GM12878 (cell line): ENCODE results near the gene ZNF682. TPM values are rescaled to one million over a fixed set of nuclear protein-coding genes. Genes with fewer than 3 reads are reported as not detected.
A peak's percentile ranks its signal among the peaks of the same experiment; 100 is the strongest.

ENCODE experiments used
- ATAC-seq: fragments of 200-7000 bp; cut with Tn5 transposase; 3 replicates; pipeline ENCODE4 v1.9.1; 2020; ENCODE audit warnings: mild to moderate bottlenecking, moderate library complexity
- BruUV-seq: library from RNA; stranded (reverse); fragments of 400-500 nt; replicated peaks from 2 replicates; lab custom pipeline; 2021; lab: Mats Ljungman, UMichigan
- CTCF ChIA-PET: fragments of 300-600 bp; sonication (Branson Sonifier 250); formaldehyde crosslinking; extraction: SDS; loops from one replicate; lab custom pipeline; 2021; ENCODE audit warnings: inconsistent platforms; lab: Yijun Ruan, JAX
- POLR2A ChIA-PET: fragments of 350-600 bp; formaldehyde crosslinking; extraction: SDS; loops from one replicate; lab custom pipeline; 2021; ENCODE audit warnings: inconsistent platforms; lab: Charles Lee
- RAD21 ChIA-PET: fragments of 300-600 bp; sonication (Branson Sonifier 250); formaldehyde crosslinking; loops from one replicate; lab custom pipeline; 2023; ENCODE audit warnings: antibody characterized with exemption; ENCODE audit not compliant: unreplicated experiment; lab: Charles Lee
- SMC1A ChIA-PET: fragments of 300-600 bp; sonication (Branson Sonifier 250); formaldehyde crosslinking; loops from one replicate; lab custom pipeline; 2023; ENCODE audit not compliant: unreplicated experiment, uncharacterized antibody; lab: Charles Lee
- DNase-seq: peaks from one replicate; pipeline ENCODE4 v3.0.0-alpha.2; 2011; ENCODE audit warnings: low read depth, low spot score
- FAIRE-seq: peaks from 3 replicates; lab custom pipeline; 2011; peaks lifted over from hg19 to GRCh38; lab: Jason Lieb, UNC
- H2AFZ ChIP-seq: 2 replicates; pipeline ENCODE4 v1.6.0; 2011; ENCODE audit warnings: low read depth, low read length, control low read depth; ENCODE audit not compliant: control insufficient read depth
- H3K27ac ChIP-seq: 2 replicates; pipeline ENCODE4 v1.5.1; 2011; ENCODE audit warnings: control low read depth; ENCODE audit not compliant: control insufficient read depth, insufficient read depth
- H3K27me3 ChIP-seq, 2 experiments: replicated peaks in 1 of 2; 2 replicates each; pipeline versions ENCODE4 v1.6.0 to v1.6.1; 2011; ENCODE audit warnings: low read length in 1 of 2; ENCODE audit not compliant: control insufficient read depth in 2 of 2, insufficient read depth in 2 of 2
- H3K36me3 ChIP-seq, 2 experiments: 2 replicates each; pipeline ENCODE4 v1.5.1; 2011; ENCODE audit warnings: low read length in 1 of 2; ENCODE audit not compliant: control insufficient read depth in 2 of 2, insufficient read depth in 2 of 2
- H3K4me1 ChIP-seq: 2 replicates; pipeline ENCODE4 v1.6.1; 2011; ENCODE audit warnings: mild to moderate bottlenecking, low read length, moderate library complexity, mixed read lengths; ENCODE audit not compliant: control insufficient read depth, insufficient read depth
- H3K4me2 ChIP-seq: 2 replicates; pipeline ENCODE4 v1.6.0; 2011; ENCODE audit warnings: control low read depth; ENCODE audit not compliant: control insufficient read depth, insufficient read depth
- H3K4me3 ChIP-seq: fragments of 200-600 bp; sonication (generic); 2 replicates; pipeline ENCODE4 v1.5.1; 2016
- H3K79me2 ChIP-seq: 2 replicates; pipeline ENCODE4 v1.6.0; 2011; ENCODE audit warnings: low read length; ENCODE audit not compliant: control insufficient read depth, insufficient read depth
- H3K9ac ChIP-seq: 2 replicates; pipeline ENCODE4 v1.8.0; 2011; ENCODE audit warnings: low read length, control low read depth, mixed read lengths; ENCODE audit not compliant: control insufficient read depth, insufficient read depth
- H3K9me3 ChIP-seq: replicated peaks from 3 replicates; pipeline ENCODE4 v1.5.1; 2011; ENCODE audit warnings: mild to moderate bottlenecking, low read length; ENCODE audit not compliant: control insufficient read depth, insufficient read depth
- H4K20me1 ChIP-seq: 2 replicates; pipeline ENCODE4 v1.6.0; 2011; ENCODE audit not compliant: control insufficient read depth, insufficient read depth
- DPF2 ChIP-seq: fragments of 450-650 bp; IDR thresholded peaks from 2 replicates; pipeline ENCODE4 v1.6.1; 2017; ENCODE audit warnings: mild to moderate bottlenecking
- MXI1 ChIP-seq: fragments of 150-350 bp; IDR thresholded peaks from 2 replicates; pipeline ENCODE4 v1.6.1; 2011; ENCODE audit warnings: low read depth, mild to moderate bottlenecking, inconsistent platforms, low read length, improper control_type of control experiment
- NFXL1 ChIP-seq: fragments of 450-650 bp; IDR thresholded peaks from 2 replicates; pipeline ENCODE4 v1.6.1; 2017; ENCODE audit warnings: antibody characterized with exemption, mild to moderate bottlenecking, borderline replicate concordance
- NR2C2 ChIP-seq: IDR thresholded peaks from 2 replicates; pipeline ENCODE4 v1.6.1; 2011; ENCODE audit warnings: borderline replicate concordance, low read depth; ENCODE audit not compliant: control insufficient read depth, insufficient read length
- ZBED1 ChIP-seq: IDR thresholded peaks from 2 replicates; pipeline ENCODE4 v1.6.1; 2016; ENCODE audit warnings: borderline replicate concordance
- WGBS: methylation state at CpG from one replicate; pipeline ENCODE4 v1.1.6; 2016; ENCODE audit warnings: low lambda C conversion rate; ENCODE audit not compliant: insufficient replicate concordance, insufficient coverage; ENCODE audit errors: missing lambda C conversion rate; 5-methylcytosine and 5-hydroxymethylcytosine counted together
- in situ Hi-C: fragments of 300-500 bp; cut with MboI; formaldehyde crosslinking; loops from 9 replicates; pipeline ENCODE4 v1.14.3; 2018; ENCODE audit warnings: mixed read lengths
- intact Hi-C: fragments of 100-400 bp; cut with micrococcal nuclease; formaldehyde crosslinking; loops from one replicate; pipeline ENCODE4 v1.14.2; 2022; ENCODE audit not compliant: unreplicated experiment
- polyA plus RNA-seq, 11 experiments: library from polyadenylated mRNA; depleted of rRNA in 4 of 11; unstranded in 6 of 11; stranded (reverse) in 5 of 11; fragments of >200 nt; fragmentation: Nextera tagmentation in 4 of 11; fragmentation: Illumina TruSeq in 1 of 11; extraction: Ambion mirVana in 4 of 11; extraction: Trizol in 1 of 11; gene quantifications; 1 replicate in 1 of 11; 2 replicates in 10 of 11; pipeline versions ENCODE4 v1.2.1 to v1.2.3, GENCODE V29; 2011 to 2016; ENCODE audit warnings: inconsistent platforms in 2 of 11, missing spikeins in 2 of 11, low read depth in 1 of 11
- total RNA-seq, 4 experiments: library from RNA; depleted of rRNA in 3 of 4; stranded (reverse); fragments of >200 nt in 3 of 4; fragmentation: Illumina TruSeq in 1 of 4; extraction: Trizol in 1 of 4; gene quantifications; 2 replicates each; pipeline versions ENCODE4 v1.2.1 to v1.2.3, GENCODE V29; 2013 to 2021
- TF ChIP-seq, protein P1 (sequence below): fragments of 450-650 bp; IDR thresholded peaks from 2 replicates; pipeline ENCODE4 v1.6.1; 2017; ENCODE audit warnings: low read depth, mild to moderate bottlenecking, moderate library complexity
- TF ChIP-seq, protein P2 (sequence below): fragments of 450-650 bp; IDR thresholded peaks from 2 replicates; pipeline ENCODE4 v1.6.1; 2017; ENCODE audit warnings: borderline replicate concordance
- TF ChIP-seq, protein P3 (sequence below): fragments of 450-650 bp; IDR thresholded peaks from 2 replicates; pipeline ENCODE4 v1.6.1; 2014; ENCODE audit warnings: mild to moderate bottlenecking
- TF ChIP-seq, protein P4 (sequence below): fragments of 450-650 bp; IDR thresholded peaks from 2 replicates; pipeline ENCODE4 v1.6.1; 2017; ENCODE audit warnings: mild to moderate bottlenecking

ZNF682 gene
- total and polyA plus RNA-seq, 10 of the 15 experiments (the other 5 are each of a cell fraction or from before 2014, with no cell fraction given), result 0.06 to 1.6 (median 0.27) TPM; not detected in 3

DNA sequence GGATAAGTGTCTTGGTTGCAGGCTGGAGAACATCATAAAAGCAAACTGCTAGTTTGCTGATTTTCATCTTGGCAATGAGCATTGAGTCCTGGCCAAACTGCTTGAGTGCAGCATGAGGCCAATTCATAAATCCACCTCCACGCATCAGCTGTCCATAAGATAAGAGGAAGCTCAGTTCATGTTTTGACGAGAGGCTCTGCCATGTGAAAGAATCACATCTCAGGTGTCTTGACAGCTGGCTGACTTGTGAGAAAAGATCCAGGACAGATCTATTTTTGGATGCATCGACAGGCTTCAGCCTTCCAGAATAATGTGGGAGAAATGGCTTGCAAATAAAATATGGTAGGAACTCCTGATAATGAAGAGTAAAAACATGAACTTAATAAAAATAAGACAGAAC is 5.4 kb upstream of the ZNF682 start:
- ChIA-PET CTCF (no interaction called here), POLR2A (no interaction called here), SMC1A (no interaction called here), RAD21 (no interaction called here)
- no peak overlapping the region for H3K4me2 ChIP-seq
- BruUV-seq, result no TSS peak
- H3K9ac ChIP-seq, result no peak overlapping the region
- intact Hi-C loops (no loop called here), in situ Hi-C loops (no loop called here)
- no peak for TF ChIP-seq DPF2
- 53% methylated on average over 3 of the region's 3 CpGs for WGBS
- DNase-seq (no peak), FAIRE-seq (no peak), ATAC-seq (no peak)
- H3K27ac ChIP-seq, result no peak overlapping the region
- H3K4me1 ChIP-seq, result no peaks in the 10 kb centered on the region
- no peaks in the 10 kb centered on the region for H3K79me2 ChIP-seq
- H3K4me3 ChIP-seq, result no peak overlapping the region
- H3K36me3 ChIP-seq, result no peaks in the 10 kb centered on the region
- no peak overlapping the region for H2AFZ ChIP-seq
- no peaks in the 10 kb centered on the region for H3K27me3 ChIP-seq
- H4K20me1 ChIP-seq, result no peaks in the 10 kb centered on the region
- H3K9me3 ChIP-seq, result no peaks in the 10 kb centered on the region; the same call in 2 of the 3 replicates

- H3K79me2 ChIP-seq, result no peaks in the 10 kb centered on the region
- ChIA-PET RAD21 (interaction anchor here (0.6 kb wide), 1 partner anchor 346 kb away, joined by 3 read pairs; no protein-coding TSS in a partner anchor), SMC1A (interaction anchor here (0.6 kb wide), 1 partner anchor 328 kb away, joined by 5 read pairs; no protein-coding TSS in a partner anchor), CTCF (no interaction called here), POLR2A (no interaction called here)
- no peak for ATAC-seq
- H3K4me1 ChIP-seq, result no peaks in the 10 kb centered on the region
- no peak for DNase-seq
- no peaks in the 10 kb centered on the region for H4K20me1 ChIP-seq
- no peaks in the 10 kb centered on the region for H3K27me3 ChIP-seq
- intact Hi-C loops, result no loop called here
- no peak overlapping the region for H3K27ac ChIP-seq
- H2AFZ ChIP-seq, result no peak overlapping the region; the same call in 1 of the 2 replicates
- no peaks in the 10 kb centered on the region for H3K36me3 ChIP-seq
- no peak overlapping the region for H3K4me2 ChIP-seq
- BruUV-seq, result no TSS peak
- H3K9ac ChIP-seq, result no peak overlapping the region
- in situ Hi-C loops, result no loop called here
- H3K9me3 ChIP-seq, result no peaks in the 10 kb centered on the region; the same call in 1 of the 3 replicates
- no peak for FAIRE-seq
- WGBS, result 3% methylated on average over 15 of the region's 26 CpGs
- peak overlapping the region; percentile 57; the same call in 1 of the 2 replicates for H3K4me3 ChIP-seq
- TF ChIP-seq, protein P1, sequence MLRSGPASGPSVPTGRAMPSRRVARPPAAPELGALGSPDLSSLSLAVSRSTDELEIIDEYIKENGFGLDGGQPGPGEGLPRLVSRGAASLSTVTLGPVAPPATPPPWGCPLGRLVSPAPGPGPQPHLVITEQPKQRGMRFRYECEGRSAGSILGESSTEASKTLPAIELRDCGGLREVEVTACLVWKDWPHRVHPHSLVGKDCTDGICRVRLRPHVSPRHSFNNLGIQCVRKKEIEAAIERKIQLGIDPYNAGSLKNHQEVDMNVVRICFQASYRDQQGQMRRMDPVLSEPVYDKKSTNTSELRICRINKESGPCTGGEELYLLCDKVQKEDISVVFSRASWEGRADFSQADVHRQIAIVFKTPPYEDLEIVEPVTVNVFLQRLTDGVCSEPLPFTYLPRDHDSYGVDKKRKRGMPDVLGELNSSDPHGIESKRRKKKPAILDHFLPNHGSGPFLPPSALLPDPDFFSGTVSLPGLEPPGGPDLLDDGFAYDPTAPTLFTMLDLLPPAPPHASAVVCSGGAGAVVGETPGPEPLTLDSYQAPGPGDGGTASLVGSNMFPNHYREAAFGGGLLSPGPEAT, result no peak
- no peak for TF ChIP-seq ZBED1
- TF ChIP-seq NFXL1, result no peak
- no peak for TF ChIP-seq MXI1
- TF ChIP-seq, protein P2, sequence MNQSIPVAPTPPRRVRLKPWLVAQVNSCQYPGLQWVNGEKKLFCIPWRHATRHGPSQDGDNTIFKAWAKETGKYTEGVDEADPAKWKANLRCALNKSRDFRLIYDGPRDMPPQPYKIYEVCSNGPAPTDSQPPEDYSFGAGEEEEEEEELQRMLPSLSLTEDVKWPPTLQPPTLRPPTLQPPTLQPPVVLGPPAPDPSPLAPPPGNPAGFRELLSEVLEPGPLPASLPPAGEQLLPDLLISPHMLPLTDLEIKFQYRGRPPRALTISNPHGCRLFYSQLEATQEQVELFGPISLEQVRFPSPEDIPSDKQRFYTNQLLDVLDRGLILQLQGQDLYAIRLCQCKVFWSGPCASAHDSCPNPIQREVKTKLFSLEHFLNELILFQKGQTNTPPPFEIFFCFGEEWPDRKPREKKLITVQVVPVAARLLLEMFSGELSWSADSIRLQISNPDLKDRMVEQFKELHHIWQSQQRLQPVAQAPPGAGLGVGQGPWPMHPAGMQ, result no peak
- TF ChIP-seq, protein P3, sequence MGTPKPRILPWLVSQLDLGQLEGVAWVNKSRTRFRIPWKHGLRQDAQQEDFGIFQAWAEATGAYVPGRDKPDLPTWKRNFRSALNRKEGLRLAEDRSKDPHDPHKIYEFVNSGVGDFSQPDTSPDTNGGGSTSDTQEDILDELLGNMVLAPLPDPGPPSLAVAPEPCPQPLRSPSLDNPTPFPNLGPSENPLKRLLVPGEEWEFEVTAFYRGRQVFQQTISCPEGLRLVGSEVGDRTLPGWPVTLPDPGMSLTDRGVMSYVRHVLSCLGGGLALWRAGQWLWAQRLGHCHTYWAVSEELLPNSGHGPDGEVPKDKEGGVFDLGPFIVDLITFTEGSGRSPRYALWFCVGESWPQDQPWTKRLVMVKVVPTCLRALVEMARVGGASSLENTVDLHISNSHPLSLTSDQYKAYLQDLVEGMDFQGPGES, result no peak
- TF ChIP-seq NR2C2, result no peak
- TF ChIP-seq, protein P4, sequence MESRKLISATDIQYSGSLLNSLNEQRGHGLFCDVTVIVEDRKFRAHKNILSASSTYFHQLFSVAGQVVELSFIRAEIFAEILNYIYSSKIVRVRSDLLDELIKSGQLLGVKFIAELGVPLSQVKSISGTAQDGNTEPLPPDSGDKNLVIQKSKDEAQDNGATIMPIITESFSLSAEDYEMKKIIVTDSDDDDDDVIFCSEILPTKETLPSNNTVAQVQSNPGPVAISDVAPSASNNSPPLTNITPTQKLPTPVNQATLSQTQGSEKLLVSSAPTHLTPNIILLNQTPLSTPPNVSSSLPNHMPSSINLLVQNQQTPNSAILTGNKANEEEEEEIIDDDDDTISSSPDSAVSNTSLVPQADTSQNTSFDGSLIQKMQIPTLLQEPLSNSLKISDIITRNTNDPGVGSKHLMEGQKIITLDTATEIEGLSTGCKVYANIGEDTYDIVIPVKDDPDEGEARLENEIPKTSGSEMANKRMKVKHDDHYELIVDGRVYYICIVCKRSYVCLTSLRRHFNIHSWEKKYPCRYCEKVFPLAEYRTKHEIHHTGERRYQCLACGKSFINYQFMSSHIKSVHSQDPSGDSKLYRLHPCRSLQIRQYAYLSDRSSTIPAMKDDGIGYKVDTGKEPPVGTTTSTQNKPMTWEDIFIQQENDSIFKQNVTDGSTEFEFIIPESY, result no peak
Observed at GRCh38 chr19:20038358-20039202, 725 bp downstream of the ZNF682 start.
